NT2/D1 (cell line): ENCODE data around the gene CERKL.

Experiments
- SUZ12 ChIP-seq: IDR thresholded peaks from 2 replicates; pipeline ENCODE4 v1.6.1; 2011; ENCODE audit not compliant: insufficient read length, insufficient read depth; ENCODE audit errors: extremely low read depth
- YY1 ChIP-seq: IDR thresholded peaks from 2 replicates; pipeline ENCODE4 v1.6.1; 2011; ENCODE audit not compliant: insufficient read length, insufficient read depth
- ZNF274 ChIP-seq: IDR thresholded peaks from 2 replicates; pipeline ENCODE4 v1.6.1; 2011; ENCODE audit warnings: mild to moderate bottlenecking, low read depth, low read length

DNA sequence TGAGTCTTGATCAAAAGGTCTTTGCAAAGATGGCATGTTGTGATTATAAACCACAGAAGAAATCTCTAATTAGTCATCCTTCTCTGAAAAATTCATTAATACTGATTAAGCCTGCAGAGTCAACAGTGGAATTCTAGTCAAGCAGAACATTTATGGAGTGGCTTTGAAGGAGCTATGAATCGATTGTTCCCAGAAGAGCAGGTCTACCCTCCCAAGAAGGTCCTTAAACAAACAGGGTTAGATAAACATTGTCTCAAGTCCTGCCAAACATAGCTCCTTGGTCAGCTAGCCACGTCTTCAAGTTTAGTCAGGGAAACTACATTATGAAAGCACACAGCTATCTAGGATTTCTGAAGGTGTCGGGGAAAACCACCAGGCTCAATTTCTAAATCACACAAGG lies 110.8 kb downstream of the CERKL start:
- no peak for TF ChIP-seq ZNF274
- no peak for TF ChIP-seq SUZ12
- TF ChIP-seq YY1, result no peak
